Fibroblast of the aortic adventitia (primary cell): Measurements from ENCODE around the gene C7orf57. TPM values are rescaled to one million over a fixed set of nuclear protein-coding genes. Genes with fewer than 3 reads are reported as not detected.

ENCODE experiments used
- DNase-seq: peaks from one replicate; pipeline ENCODE4 v3.0.0-alpha.2; 2010; ENCODE audit warnings: low read depth
- H3K4me3 ChIP-seq: 2 replicates; pipeline ENCODE4 v1.5.1; 2011; ENCODE audit warnings: low read depth, mild to moderate bottlenecking, control low read depth, low read length, moderate library complexity
- CTCF ChIP-seq: IDR thresholded peaks from 2 replicates; pipeline ENCODE4 v1.5.1; 2011; ENCODE audit warnings: mild to moderate bottlenecking, low read length, control low read depth, inconsistent platforms; ENCODE audit not compliant: insufficient read depth
- total RNA-seq: library from RNA; depleted of rRNA; stranded (reverse); fragments of >200 nt; gene quantifications from 2 replicates; pipeline ENCODE4 v1.2.3, GENCODE V29; 2012; ENCODE audit warnings: low replicate concordance

C7orf57 gene
- total RNA-seq, 1 donor, result 0.09 TPM

- H3K4me3 ChIP-seq, result peak within 1 kb of the TSS; percentile 81
- TF ChIP-seq CTCF, result no peak
- no peak for DNase-seq
Observed at GRCh38 chr7:48089046-48090003, 54.0 kb downstream of the C7orf57 start, which contains the start of gene UPP1. Gene UPP1, plus strand, starts transcription at chr7:48089265. Its CDS starts 5,519 bp downstream, at chr7:48094784.

- peak; percentile 22 for DNase-seq
- TF ChIP-seq CTCF, result no peak
- H3K4me3 ChIP-seq, result peak overlapping the region; percentile 81
Observed at GRCh38 chr7:48090095-48090805, 54.9 kb downstream of the C7orf57 start.

- no peak overlapping the region for H3K4me3 ChIP-seq
- DNase-seq, result no peak
- TF ChIP-seq CTCF, result no peak
Observed at GRCh38 chr7:48091506-48092433, 56.4 kb downstream of the C7orf57 start.

- no peak overlapping the region for H3K4me3 ChIP-seq
- DNase-seq, result peak; percentile 75
- no peak for TF ChIP-seq CTCF
Observed at GRCh38 chr7:48094861-48095293, 59.5 kb downstream of the C7orf57 start.

- no peak for TF ChIP-seq CTCF
- no peak for DNase-seq
- no peak overlapping the region for H3K4me3 ChIP-seq
Observed at GRCh38 chr7:48096273-48096672, 60.9 kb downstream of the C7orf57 start.
